Testis (tissue), 3 donors: ENCODE data around the gene CACNB1. TPM values are rescaled to one million over a fixed set of nuclear protein-coding genes. Genes with fewer than 3 reads are reported as not detected.
"Not testable (repeated sequence)": the region's sequence is repeated elsewhere in the genome, so short reads cannot be mapped to it uniquely, and the experiment has no call there.

Source experiments
- DNase-seq: peaks from one replicate; pipeline ENCODE4 v3.0.0-alpha.2; 2019
- H3K27ac ChIP-seq, 2 donors: fragments of 200-600 bp; sonication (generic); one replicate each; pipeline ENCODE4 v1.5.1; 2019
- H3K27me3 ChIP-seq: fragments of 200-600 bp; sonication (generic); one replicate; pipeline ENCODE4 v1.5.1; 2019
- H3K36me3 ChIP-seq: fragments of 200-600 bp; sonication (generic); one replicate; pipeline ENCODE4 v1.5.1; 2017; ENCODE audit warnings: low read depth; ENCODE audit errors: missing control alignments
- H3K4me1 ChIP-seq: fragments of 200-600 bp; sonication (generic); one replicate; pipeline ENCODE4 v1.5.1; 2019
- H3K4me3 ChIP-seq, 2 donors: fragments of 200-600 bp; sonication (generic); one replicate each; pipeline ENCODE4 v1.5.1; 2017 to 2019
- H3K9me3 ChIP-seq: fragments of 200-600 bp; sonication (generic); one replicate; pipeline ENCODE4 v1.5.1; 2017
- CTCF ChIP-seq, 3 experiments: fragments of 450-650 bp in 2 of 3; fragments of 200-600 bp in 1 of 3; sonication (generic) in 1 of 3; IDR thresholded peaks; one replicate each; pipeline ENCODE4 v1.5.1; 2016 to 2019; ENCODE audit warnings: antibody characterized with exemption in 3 of 3, mild to moderate bottlenecking in 2 of 3, moderate library complexity in 1 of 3
- POLR2A ChIP-seq: fragments of 450-650 bp; IDR thresholded peaks from one replicate; pipeline ENCODE4 v1.6.1; 2017; ENCODE audit warnings: antibody characterized with exemption, mild to moderate bottlenecking, moderate library complexity
- WGBS, 2 donors: methylation state at CpG; one replicate each; pipeline ENCODE4 v1.1.5; 2018; 5-methylcytosine and 5-hydroxymethylcytosine counted together
- intact Hi-C: fragments of 100-400 bp; cut with DNase I; formaldehyde crosslinking; loops from one replicate; pipeline ENCODE4 v1.15.1; 2023; ENCODE audit warnings: low total_unique reads
- polyA plus RNA-seq: library from polyadenylated mRNA; stranded (reverse); fragments of 350-450 nt; fragmentation: Illumina TruSeq; extraction: RNeasy Lipid Tissue Mini Kit (QIAGEN cat#74804); gene quantifications from one replicate; pipeline ENCODE4 v1.2.3, GENCODE V29; 2014; ENCODE audit warnings: low read depth, low replicate concordance; ENCODE audit not compliant: insufficient read depth
- total RNA-seq, 2 donors: library from RNA; depleted of rRNA; stranded (reverse); fragments of >200 nt; gene quantifications; one replicate each; pipeline ENCODE4 v1.2.3, GENCODE V29; 2016

Gene CACNB1
- total and polyA plus RNA-seq, 3 donors from 2014 or later, result 11.3 to 19.8 (median 18.1) TPM

- WGBS, 2 donors, result 60 to 75% methylated on average over 14 of the region's 14 CpGs
- Histone ChIP-seq H3K27me3 (no peaks in the 10 kb centered on the region), H3K4me1 (peaks cover 4% of the 10 kb centered on the region), H3K9me3 (no peaks in the 10 kb centered on the region), H3K27ac (no peak overlapping the region), H3K4me3 (no peak overlapping the region), H3K36me3 (no peaks in the 10 kb centered on the region)
- DNase-seq, result no peak
- intact Hi-C loops, result no loop called here
- TF ChIP-seq CTCF (IDR thresholded peaks at IDR 0.05), result no peak
- TF ChIP-seq POLR2A, result no peak
These were observed 28.4 kb downstream of the CACNB1 start for GRCh38 chr17:39169101-39169500.

DNA sequence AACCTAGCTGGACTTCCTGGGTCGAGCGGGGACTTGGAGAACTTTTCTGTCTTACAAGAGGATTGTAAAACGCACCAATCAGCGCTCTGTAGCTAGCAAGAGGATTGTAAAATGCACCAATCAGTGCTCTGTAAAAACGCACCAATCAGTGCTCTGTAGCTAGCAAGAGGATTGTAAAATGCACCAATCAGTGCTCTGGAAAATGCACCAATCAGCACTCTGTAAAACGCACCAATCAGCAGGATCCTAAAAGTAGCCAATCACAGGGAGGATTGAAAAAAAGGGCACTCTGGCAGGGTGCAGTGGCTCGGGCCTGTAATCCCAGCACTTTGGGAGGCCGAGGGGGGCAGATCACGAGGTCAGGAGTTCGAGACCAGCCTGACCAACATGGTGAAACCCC lies 29.0 kb downstream of the CACNB1 start:
- H3K27ac ChIP-seq, H3K27me3 ChIP-seq, H3K36me3 ChIP-seq, H3K4me3 ChIP-seq, intact Hi-C loops, H3K4me1 ChIP-seq, H3K9me3 ChIP-seq: not testable (repeated sequence)
- DNase-seq, result peak; percentile 38
- 70 to 85% methylated on average over 10 of the region's 10 CpGs for WGBS, 2 donors

DNA sequence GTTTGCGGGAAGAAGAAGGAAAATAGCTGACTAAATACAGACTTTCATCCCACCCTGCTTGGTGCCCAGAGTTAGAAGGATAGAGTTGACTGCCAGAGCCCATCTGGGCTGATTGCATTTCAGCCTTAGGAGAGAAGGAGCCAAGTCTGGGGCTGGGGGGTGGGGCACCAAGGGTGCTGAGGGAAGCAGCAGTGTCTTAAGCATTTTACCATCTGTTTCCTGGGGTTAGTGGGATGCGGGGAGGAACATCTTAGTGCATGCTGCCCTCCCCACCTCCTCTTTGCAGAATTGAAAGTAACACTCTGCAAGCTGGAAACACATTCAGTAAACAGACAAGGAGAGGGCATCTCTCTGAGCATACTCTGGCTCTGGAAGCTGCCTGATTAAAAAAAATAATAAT lies 30.0 kb downstream of the CACNB1 start:
- Histone ChIP-seq H3K36me3 (no peaks in the 10 kb centered on the region), H3K27me3 (no peaks in the 10 kb centered on the region), H3K9me3 (no peaks in the 10 kb centered on the region), H3K27ac (no peak overlapping the region), H3K4me1 (peaks cover 4% of the 10 kb centered on the region), H3K4me3 (no peak overlapping the region)
- DNase-seq, result no peak
- 48 to 57% methylated on average over 2 of the region's 2 CpGs for WGBS, 2 donors
- TF ChIP-seq POLR2A (no peak), CTCF (IDR thresholded peaks at IDR 0.05) (no peak)
- intact Hi-C loops, result no loop called here

DNA sequence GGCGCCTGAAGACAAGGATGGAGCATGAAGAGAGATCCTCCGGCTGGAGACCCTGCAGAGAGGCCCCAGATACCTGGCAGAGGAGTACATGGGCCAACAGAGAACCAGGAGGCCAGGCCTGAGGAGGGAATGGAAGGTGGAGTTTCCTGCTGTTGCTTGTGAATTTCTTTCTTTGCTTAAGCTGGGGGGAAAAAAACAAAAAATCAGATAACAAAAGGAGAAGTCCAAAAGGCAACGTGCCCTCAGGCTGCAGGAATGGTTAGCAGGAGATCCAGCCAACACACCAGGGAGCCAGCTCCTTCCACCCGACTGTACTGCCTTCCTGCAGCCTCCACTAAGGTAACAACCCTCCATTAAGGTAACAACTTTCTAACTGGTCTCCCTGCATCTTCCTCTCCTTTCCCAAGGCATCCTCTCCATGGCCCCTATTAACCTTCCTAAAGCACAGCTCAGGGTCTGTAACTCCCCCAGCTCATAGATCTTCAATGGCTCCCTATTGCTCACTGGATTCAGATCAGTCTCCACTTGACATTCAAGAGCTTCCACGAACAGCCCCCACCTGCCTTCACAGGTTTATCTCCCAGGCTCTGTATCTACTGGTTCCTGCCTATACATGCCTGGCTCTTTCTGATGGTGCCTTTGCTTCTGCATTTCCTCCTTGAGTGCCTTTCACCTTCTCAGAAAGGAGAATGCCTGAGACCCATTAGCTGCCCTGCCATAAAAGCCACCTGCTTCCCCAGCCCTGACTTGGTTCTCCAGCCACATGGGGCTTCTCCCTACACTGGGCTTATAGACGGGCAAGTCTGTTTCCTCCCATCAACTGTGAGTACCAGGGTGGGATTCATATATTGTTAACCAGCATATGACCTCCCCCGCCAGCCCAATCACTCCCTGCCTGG lies 30.8 kb downstream of the CACNB1 start:
- Histone ChIP-seq H3K4me1 (peaks cover 4% of the 10 kb centered on the region), H3K9me3 (no peaks in the 10 kb centered on the region), H3K36me3 (no peaks in the 10 kb centered on the region), H3K27ac (no peak overlapping the region), H3K27me3 (no peaks in the 10 kb centered on the region), H3K4me3 (no peak overlapping the region)
- no peak for TF ChIP-seq POLR2A
- TF ChIP-seq CTCF (IDR thresholded peaks at IDR 0.05), result no peak
- no peak for DNase-seq
- WGBS, 2 donors, result 58 to 72% methylated on average over 7 of the region's 7 CpGs
- intact Hi-C loops, result no loop called here

- Histone ChIP-seq H3K4me3 (peak within 1 kb of the TSS; percentile 36 to 43), H3K27me3 (no peaks in the 10 kb centered on the region), H3K9me3 (no peaks in the 10 kb centered on the region), H3K27ac (no peak within 1 kb of the TSS), H3K4me1 (peaks cover 4% of the 10 kb centered on the region), H3K36me3 (no peaks in the 10 kb centered on the region)
- WGBS, 2 donors, result 25 to 54% methylated on average over 12 to 15 of the region's 17 CpGs
- intact Hi-C loops, result no loop called here
- TF ChIP-seq CTCF (IDR thresholded peaks at IDR 0.05), result no peak
- TF ChIP-seq POLR2A, result no peak
- no peak for DNase-seq
These were observed 31.6 kb downstream of the CACNB1 start, which contains the start of gene ARL5C for GRCh38 chr17:39165841-39166349. Gene ARL5C (minus strand): TSS chr17:39166161. CDS start chr17:39165760, 401 bp downstream.
